Stimulated activated memory B cell treated with anti-CD40 and anti-IgM and Interleukin-4, amounts not matched to agents 10 μg/mL and 1 μg/mL and 100 μg/mL, for 72 hours (primary cell): Measurements from ENCODE around the gene CBX4.

Experiments used
- ATAC-seq: fragments of 150-1000 bp; cut with Tn5 transposase; 2 replicates; pipeline ENCODE4 v1.10.0; 2021
- H3K27ac Mint-ChIP-seq: one replicate; pipeline ENCODE4 v1.8.0; 2022; ENCODE audit warnings: mild to moderate bottlenecking, mixed read lengths
- H3K27me3 Mint-ChIP-seq: one replicate; pipeline ENCODE4 v1.8.0; 2022; ENCODE audit warnings: mixed read lengths
- H3K36me3 Mint-ChIP-seq: one replicate; pipeline ENCODE4 v1.8.0; 2022; ENCODE audit warnings: mixed read lengths
- H3K4me1 Mint-ChIP-seq: one replicate; pipeline ENCODE4 v1.8.0; 2022; ENCODE audit warnings: mixed read lengths
- H3K4me3 Mint-ChIP-seq: one replicate; pipeline ENCODE4 v1.8.0; 2022; ENCODE audit warnings: mild to moderate bottlenecking, moderate library complexity, mixed read lengths
- H3K9me3 Mint-ChIP-seq: one replicate; pipeline ENCODE4 v1.8.0; 2022; ENCODE audit warnings: mixed read lengths

The CBX4 gene

DNA sequence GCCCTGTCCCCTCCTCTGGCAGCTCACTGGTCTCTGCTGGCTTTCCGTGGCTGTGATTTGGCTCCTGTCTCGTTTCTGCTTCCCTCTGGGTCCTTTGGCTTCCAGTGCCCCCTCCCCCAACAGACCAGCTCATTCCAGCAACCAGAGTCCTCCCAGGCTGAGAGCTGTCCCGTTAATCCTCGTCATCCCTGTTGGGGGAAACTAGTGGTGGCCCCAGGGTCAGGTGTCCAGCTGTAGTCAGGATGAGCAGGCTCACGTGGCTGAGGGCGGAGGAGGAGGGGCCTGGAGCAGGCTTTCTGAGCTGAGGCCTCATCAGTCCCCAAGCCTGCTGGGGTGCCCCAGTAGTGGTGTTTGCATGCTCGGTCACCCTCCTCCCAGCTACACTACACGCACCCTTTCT, 10.7 kb upstream of the CBX4 start:
- no peak for ATAC-seq
- Mint-ChIP-seq H3K36me3 (no peaks in the 10 kb centered on the region), H3K9me3 (no peaks in the 10 kb centered on the region), H3K27ac (no peak overlapping the region), H3K27me3 (peaks cover 38% of the 10 kb centered on the region), H3K4me3 (no peak overlapping the region), H3K4me1 (peaks cover 14% of the 10 kb centered on the region)

DNA sequence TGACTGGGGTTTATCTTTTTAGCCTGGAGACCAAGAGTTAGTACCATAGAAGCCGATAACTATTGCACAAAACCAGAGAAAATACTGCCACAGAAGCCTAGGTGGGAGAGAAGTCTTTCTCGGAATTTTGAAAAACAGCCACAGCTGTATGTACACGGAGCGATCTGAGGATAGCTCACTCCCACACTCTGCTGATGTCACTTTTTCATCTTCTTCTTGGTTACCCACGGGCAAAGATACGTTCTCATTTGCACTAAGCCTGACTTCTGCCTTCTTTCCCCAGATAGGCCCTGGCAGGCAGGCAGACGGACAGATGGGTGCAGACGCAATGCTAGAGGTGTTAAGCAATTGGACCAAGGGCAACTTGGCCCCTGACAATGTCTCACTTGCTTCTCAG, 9.1 kb upstream of the CBX4 start:
- no peak overlapping the region for H3K4me3 Mint-ChIP-seq
- peaks cover 45% of the 10 kb centered on the region for H3K27me3 Mint-ChIP-seq
- H3K9me3 Mint-ChIP-seq = no peaks in the 10 kb centered on the region
- ATAC-seq = no peak
- no peak overlapping the region for H3K27ac Mint-ChIP-seq
- no peaks in the 10 kb centered on the region for H3K36me3 Mint-ChIP-seq
- peaks cover 22% of the 10 kb centered on the region for H3K4me1 Mint-ChIP-seq

DNA sequence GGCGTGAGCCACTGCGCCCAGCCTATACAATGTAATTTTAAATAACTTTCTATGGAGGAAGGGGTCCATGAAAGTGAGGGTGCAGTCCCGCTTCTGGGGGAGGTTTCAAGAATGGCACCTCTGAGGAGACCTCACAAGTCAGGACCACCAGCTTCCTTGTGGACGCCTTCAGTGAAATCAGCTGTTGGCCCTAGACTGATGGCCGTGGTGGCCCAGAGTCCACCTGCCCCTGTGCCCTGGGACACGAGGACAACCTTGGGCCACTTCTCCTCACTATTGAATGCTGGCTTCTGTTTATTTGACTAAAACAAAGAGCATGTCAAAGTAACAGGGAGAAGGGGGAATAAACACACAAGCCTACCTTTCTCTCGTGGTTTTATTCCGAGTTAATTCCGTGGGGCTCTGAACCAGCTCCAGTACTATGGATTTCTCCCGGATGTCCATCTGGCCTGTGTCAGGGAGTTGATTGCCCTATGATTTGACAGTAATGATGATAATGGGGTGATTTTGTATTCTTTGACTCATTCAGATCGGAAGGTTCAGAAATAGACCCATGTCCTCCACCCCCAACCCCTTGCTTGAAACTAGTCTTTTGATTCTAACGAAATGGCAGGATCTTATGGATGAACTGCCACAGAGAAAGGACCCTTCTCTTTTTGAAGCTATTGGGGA, 8.6 kb upstream of the CBX4 start:
- Mint-ChIP-seq H3K4me3 (no peak overlapping the region), H3K27ac (no peak overlapping the region), H3K27me3 (peaks cover 49% of the 10 kb centered on the region), H3K4me1 (peaks cover 24% of the 10 kb centered on the region), H3K36me3 (no peaks in the 10 kb centered on the region), H3K9me3 (no peaks in the 10 kb centered on the region)
- no peak for ATAC-seq

DNA sequence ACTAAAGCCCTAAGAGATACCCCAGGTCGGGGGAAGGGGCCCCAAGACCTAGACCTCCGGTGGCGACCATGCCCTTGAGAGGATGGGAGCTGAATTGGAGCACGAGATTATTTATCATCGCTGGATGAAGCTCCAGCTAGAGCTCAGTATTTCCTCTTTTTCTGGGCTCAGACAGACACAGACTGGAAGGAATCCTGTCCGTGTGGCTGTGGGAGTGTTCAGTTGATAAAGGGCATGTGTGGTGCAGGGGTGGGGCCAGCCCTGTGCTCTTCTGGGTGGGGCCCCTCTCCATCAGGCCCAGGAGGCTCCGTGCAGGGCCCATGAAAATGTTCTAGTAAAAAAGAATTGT, 6.3 kb upstream of the CBX4 start:
- H3K36me3 Mint-ChIP-seq = no peaks in the 10 kb centered on the region
- no peaks in the 10 kb centered on the region for H3K9me3 Mint-ChIP-seq
- ATAC-seq = no peak
- peaks cover 38% of the 10 kb centered on the region for H3K4me1 Mint-ChIP-seq
- no peak overlapping the region for H3K4me3 Mint-ChIP-seq
- H3K27me3 Mint-ChIP-seq = peaks cover 60% of the 10 kb centered on the region
- no peak overlapping the region for H3K27ac Mint-ChIP-seq

DNA sequence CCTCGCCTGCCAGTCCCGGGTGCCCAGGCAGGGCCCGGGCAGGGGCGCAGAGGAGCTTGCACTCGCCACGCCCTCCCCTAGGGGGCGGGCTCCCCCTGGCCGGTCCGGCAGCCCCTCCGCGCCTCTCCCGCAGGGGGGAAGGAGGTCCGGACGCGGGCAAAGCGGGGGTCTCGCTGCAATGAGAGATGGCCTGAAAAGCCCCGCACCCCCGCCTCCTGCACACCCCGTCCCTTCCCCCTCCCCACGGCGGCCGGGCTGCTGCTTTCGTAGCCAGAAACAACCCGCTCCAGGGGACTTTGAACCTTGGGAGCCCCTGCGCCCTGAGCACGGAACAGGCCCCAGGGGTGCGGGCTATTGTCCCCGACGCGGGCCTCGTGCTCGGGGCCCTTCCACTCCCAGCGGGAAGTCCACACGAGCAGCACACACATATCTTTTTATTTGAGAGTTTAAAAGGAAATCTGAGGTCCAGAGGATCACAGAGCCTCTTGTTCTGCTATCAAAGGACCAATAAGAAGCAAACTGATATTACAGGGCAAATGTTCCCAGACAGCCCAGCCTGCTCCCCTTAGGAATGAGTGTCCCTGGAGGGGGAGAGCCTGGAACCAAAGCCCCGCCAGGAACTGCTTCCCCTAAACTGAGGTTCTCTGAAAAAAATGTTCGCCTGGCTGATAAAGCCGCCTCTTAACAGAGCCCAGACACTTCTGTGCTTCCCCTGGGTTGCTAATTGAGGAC, 5.8 kb upstream of the CBX4 start:
- Mint-ChIP-seq H3K27me3 (peaks cover 60% of the 10 kb centered on the region), H3K4me3 (peak overlapping the region; percentile 38), H3K9me3 (no peaks in the 10 kb centered on the region), H3K27ac (no peak overlapping the region), H3K4me1 (peaks cover 40% of the 10 kb centered on the region), H3K36me3 (no peaks in the 10 kb centered on the region)
- peak; percentile 72 for ATAC-seq

DNA sequence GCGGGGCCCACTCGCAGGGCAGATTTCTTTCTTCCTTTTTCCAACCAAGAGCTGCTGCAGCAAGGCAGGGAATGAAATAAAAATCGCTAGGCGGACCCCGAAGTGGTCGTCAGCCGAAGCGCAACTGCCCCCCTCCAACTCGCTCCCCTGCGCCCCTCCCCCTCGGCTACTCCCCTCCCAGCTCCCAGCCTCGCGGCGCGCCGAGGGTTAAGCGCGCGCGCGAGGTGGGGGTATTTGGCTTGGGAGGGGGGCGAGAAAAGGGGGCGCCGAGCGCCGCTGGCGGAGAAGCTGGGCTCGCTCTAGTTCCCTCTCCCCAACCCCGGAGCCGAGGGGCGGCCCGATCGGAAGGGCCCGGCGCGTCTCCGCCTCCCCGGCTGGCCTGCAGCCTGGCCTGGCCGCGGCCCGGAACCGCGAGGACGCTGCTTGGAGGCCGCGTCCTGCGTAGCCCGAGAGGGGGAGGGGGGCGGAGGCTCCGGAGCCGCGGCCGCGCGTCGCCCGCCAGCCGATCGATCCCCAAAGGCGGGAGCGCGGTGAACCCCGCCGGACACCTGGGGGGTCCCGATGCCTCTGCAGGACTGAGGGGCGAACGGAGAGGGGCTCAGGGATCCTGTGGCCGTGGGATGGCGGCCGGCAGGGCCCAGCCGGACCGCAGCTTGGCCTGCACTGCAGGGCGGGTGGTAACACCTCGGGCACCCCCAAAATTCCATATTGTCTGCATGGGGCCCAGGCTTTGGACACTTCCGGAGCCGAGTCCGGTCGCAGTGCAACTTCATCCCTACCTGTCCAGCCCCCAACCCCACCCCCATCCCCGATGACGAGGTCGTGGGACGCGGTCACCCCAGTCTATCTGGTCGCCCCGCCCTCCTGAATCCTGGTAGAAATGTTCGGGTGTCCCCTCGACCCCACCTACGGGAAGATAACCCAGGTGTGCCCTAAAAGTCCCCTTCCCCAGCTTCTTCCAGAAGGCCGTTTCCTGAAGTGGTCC, 4.9 kb upstream of the CBX4 start:
- no peak overlapping the region for H3K27ac Mint-ChIP-seq
- peak overlapping the region; percentile 76 for H3K4me3 Mint-ChIP-seq
- peaks cover 61% of the 10 kb centered on the region for H3K27me3 Mint-ChIP-seq
- H3K4me1 Mint-ChIP-seq = peaks cover 44% of the 10 kb centered on the region
- no peaks in the 10 kb centered on the region for H3K9me3 Mint-ChIP-seq
- H3K36me3 Mint-ChIP-seq = no peaks in the 10 kb centered on the region
- ATAC-seq = no peak

DNA sequence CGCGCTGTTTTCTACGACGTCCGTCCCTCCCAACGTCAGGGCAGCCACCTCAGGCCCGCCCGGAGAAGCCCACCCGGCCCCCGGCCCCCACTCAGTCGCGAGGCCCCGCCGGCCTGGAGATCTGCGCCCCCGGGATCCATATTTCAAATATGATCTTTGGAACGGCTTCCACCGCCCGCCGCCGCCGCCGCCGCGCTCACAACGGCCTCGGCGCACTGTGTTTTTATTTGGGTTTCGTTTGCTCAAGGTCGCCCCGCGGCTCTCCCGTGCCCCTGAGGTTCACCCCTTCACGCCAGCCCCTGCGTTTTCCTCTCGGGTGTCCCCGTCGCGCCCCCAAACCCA, 4.2 kb upstream of the CBX4 start:
- H3K36me3 Mint-ChIP-seq = no peaks in the 10 kb centered on the region
- H3K9me3 Mint-ChIP-seq = no peaks in the 10 kb centered on the region
- peaks cover 44% of the 10 kb centered on the region for H3K4me1 Mint-ChIP-seq
- peak overlapping the region; percentile 76 for H3K4me3 Mint-ChIP-seq
- no peak overlapping the region for H3K27ac Mint-ChIP-seq
- H3K27me3 Mint-ChIP-seq = peaks cover 54% of the 10 kb centered on the region
- ATAC-seq = no peak

DNA sequence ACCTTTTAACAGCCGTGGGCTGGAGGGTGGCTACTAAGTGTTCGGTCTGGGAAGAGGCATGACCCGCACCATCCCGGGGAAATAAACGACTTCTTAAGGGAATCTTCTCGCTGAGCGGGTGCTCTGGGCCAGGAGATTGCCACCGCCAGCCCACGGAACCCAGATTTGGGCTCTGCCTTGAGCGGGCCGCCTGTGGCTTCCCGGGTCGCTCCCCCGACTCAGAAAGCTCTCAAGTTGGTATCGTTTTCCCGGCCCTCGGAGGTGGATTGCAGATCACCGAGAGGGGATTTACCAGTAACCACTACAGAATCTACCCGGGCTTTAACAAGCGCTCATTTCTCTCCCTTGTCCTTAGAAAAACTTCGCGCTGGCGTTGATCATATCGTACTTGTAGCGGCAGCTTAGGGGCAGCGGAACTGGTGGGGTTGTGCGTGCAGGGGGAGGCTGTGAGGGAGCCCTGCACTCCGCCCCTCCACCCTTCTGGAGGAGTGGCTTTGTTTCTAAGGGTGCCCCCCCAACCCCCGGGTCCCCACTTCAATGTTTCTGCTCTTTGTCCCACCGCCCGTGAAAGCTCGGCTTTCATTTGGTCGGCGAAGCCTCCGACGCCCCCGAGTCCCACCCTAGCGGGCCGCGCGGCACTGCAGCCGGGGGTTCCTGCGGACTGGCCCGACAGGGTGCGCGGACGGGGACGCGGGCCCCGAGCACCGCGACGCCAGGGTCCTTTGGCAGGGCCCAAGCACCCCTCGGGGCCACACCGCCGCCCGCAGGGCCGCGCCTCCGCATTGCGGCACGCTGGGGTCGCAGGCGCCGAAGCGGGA, 3.6 kb upstream of the CBX4 start:
- peak overlapping the region; percentile 35 for H3K27ac Mint-ChIP-seq
- H3K27me3 Mint-ChIP-seq = peaks cover 48% of the 10 kb centered on the region
- H3K36me3 Mint-ChIP-seq = no peaks in the 10 kb centered on the region
- no peaks in the 10 kb centered on the region for H3K9me3 Mint-ChIP-seq
- H3K4me1 Mint-ChIP-seq = peaks cover 50% of the 10 kb centered on the region
- no peak for ATAC-seq
- H3K4me3 Mint-ChIP-seq = peak overlapping the region; percentile 50

DNA sequence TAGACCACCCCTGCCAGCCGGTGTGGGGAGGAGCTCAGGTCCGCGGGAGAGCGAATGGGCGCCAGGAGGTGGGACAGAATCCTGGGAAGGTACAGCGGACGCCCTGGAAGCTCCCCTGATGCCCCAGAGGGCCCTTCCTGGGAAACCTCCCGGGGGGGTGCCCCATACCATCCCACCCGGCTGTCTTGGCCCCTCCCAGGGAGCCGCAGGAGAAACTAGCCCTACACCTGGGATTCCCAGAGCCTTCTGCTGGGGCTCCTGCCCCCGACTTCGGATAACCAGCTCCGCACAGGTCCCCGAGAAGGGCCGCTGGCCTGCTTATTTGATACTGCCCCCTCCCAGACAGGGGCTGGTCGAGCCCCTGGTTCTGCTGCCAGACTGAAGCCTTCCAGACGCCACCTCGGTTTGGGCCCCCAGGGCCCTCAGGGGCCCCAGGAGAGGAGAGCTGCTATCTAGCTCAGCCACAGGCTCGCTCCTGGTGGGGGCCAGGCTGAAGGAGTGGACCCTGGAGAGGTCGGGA, 3.0 kb upstream of the CBX4 start:
- Mint-ChIP-seq H3K4me3 (peak overlapping the region; percentile 50), H3K27ac (peak overlapping the region; percentile 35), H3K27me3 (peaks cover 43% of the 10 kb centered on the region), H3K36me3 (no peaks in the 10 kb centered on the region), H3K4me1 (peaks cover 57% of the 10 kb centered on the region), H3K9me3 (no peaks in the 10 kb centered on the region)
- no peak for ATAC-seq

DNA sequence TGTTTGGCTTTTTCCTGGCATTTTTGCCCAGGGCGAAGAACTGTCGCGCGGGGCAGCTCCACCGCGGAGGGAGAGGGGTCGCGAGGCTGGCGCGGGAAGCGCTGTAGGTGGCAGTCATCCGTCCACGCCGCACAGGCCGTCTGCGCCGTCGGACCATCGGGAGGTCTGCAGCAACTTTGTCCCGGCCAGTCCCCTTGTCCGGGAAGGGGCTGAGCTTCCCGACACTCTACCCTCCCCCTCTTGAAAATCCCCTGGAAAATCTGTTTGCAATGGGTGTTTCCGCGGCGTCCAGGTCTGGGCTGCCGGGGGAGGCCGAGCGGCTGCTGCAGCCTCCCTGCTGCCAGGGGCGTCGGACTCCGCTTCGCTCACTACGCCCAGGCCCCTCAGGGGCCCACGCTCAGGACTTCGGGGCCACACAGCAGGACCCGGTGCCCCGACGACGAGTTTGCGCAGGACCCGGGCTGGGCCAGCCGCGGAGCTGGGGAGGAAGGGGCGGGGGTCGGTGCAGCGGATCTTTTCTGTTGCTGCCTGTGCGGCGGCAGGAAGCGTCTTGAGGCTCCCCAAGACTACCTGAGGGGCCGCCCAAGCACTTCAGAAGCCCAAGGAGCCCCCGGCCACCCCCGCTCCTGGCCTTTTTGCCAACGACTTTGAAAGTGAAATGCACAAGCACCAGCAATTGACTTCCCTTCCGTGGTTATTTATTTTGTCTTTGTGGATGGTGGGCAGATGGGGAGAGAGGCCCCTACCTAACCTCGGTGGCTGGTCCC, 2.3 kb upstream of the CBX4 start:
- peak overlapping the region; percentile 35 for H3K27ac Mint-ChIP-seq
- H3K4me3 Mint-ChIP-seq = peak overlapping the region; percentile 50
- ATAC-seq = no peak
- H3K9me3 Mint-ChIP-seq = no peaks in the 10 kb centered on the region
- peaks cover 43% of the 10 kb centered on the region for H3K27me3 Mint-ChIP-seq
- peaks cover 63% of the 10 kb centered on the region for H3K4me1 Mint-ChIP-seq
- H3K36me3 Mint-ChIP-seq = no peaks in the 10 kb centered on the region

DNA sequence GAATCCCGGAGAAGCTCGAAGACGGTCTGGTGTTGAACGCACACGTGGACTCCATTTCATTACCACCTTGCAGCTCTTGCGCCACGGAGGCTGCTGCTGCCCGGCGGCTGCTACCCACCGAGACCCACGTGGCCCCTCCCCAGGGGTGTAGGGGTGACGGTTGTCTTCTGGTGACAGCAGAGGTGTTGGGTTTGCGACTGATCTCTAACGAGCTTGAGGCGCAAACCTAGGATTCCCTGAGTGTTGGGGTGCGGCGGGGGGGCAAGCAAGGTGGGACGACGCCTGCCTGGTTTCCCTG, 1.7 kb upstream of the CBX4 start:
- peaks cover 43% of the 10 kb centered on the region for H3K27me3 Mint-ChIP-seq
- H3K27ac Mint-ChIP-seq = no peak overlapping the region

DNA sequence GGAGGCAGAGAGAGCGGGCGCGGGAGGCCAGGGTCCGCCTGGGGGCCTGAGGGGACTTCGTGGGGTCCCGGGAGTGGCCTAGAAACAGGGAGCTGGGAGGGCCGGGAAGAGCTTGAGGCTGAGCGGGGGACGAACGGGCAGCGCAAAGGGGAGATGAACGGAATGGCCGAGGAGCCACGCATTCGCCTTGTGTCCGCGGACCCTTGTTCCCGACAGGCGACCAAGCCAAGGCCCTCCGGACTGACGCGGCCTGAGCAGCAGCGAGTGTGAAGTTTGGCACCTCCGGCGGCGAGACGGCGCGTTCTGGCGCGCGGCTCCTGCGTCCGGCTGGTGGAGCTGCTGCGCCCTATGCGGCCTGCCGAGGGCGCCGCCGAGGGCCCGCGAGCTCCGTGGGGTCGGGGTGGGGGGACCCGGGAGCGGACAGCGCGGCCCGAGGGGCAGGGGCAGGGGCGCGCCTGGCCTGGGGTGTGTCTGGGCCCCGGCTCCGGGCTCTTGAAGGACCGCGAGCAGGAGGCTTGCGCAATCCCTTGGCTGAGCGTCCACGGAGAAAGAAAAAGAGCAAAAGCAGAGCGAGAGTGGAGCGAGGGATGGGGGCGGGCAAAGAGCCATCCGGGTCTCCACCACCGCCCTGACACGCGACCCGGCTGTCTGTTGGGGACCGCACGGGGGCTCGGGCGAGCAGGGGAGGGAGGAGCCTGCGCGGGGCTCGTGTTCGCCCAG, 1.2 kb upstream of the CBX4 start:
- Mint-ChIP-seq H3K4me1 (peaks cover 62% of the 10 kb centered on the region), H3K9me3 (no peaks in the 10 kb centered on the region), H3K36me3 (peaks cover 4% of the 10 kb centered on the region), H3K27me3 (peaks cover 43% of the 10 kb centered on the region), H3K27ac (peak overlapping the region; percentile 92), H3K4me3 (peak overlapping the region; percentile 91)
- ATAC-seq = no peak

More for the DNA sequence above, 1.7 kb upstream of the CBX4 start:
- Mint-ChIP-seq H3K9me3 (no peaks in the 10 kb centered on the region), H3K36me3 (no peaks in the 10 kb centered on the region), H3K4me3 (peak overlapping the region; percentile 36), H3K4me1 (peaks cover 65% of the 10 kb centered on the region)
- no peak for ATAC-seq

DNA sequence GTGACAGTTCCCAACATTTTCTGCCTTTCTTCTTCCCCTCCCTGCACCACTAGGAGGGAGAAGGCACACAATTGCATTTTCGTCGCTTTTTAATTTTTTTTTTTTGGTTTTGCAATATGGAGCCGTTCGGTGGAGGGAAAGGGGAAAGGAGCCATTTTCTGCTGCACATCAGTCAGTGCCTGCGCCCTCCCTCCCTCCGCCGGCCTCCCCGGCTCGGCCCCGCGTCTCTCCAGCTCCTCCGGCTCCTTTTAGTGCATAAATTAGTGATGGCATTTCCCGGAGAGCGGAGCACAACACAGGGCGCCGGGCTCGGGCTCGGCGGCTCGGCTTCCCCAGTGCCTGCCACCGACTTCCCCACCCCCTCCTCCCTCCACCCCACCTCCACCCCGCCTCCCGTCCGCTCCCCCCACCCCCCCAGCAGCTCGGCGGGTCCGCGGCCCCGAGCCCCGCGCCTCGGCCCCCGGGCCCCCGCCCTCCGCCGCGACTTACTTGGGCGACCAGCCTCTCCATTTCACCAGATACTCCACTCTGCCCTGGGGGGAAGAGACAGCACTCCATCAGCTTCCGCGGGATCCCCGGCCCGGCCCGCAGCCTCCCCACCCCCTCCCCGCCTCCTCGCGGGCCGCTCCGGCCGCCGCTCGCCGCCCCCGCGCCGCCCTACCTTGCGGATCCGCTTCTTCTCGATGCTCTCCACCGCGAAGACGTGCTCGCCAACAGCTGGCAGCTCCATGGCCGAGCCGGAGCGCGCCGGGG, 542 bp downstream of the CBX4 start:
- Mint-ChIP-seq H3K4me1 (peaks cover 63% of the 10 kb centered on the region), H3K36me3 (peaks cover 16% of the 10 kb centered on the region), H3K9me3 (no peaks in the 10 kb centered on the region), H3K27ac (peak overlapping the region; percentile 92), H3K4me3 (peak overlapping the region; percentile 91), H3K27me3 (peaks cover 39% of the 10 kb centered on the region)
- ATAC-seq = peak; percentile 51
